Activated CD4-positive, CD25-positive, alpha-beta regulatory T cell treated with anti-CD3 and anti-CD28 coated beads, Interleukin-2, amount 50 U/mL, for 24 hours (primary cell): ENCODE measurements around the gene MYH4.

Experiments used
- ATAC-seq, 2 donors: fragments of 150-1000 bp; cut with Tn5 transposase; one replicate each; pipeline ENCODE4 v1.10.0; 2021; ENCODE audit warnings: mild to moderate bottlenecking in 1 of 2, moderate library complexity in 1 of 2

MYH4 gene

GRCh38 chr17:10469459-10469858 lies at the start of gene MYH4:
MYH4 (minus strand) TSS chr17:10469559; CDS start chr17:10466745, 2,814 bp downstream.
- no peak for ATAC-seq

DNA sequence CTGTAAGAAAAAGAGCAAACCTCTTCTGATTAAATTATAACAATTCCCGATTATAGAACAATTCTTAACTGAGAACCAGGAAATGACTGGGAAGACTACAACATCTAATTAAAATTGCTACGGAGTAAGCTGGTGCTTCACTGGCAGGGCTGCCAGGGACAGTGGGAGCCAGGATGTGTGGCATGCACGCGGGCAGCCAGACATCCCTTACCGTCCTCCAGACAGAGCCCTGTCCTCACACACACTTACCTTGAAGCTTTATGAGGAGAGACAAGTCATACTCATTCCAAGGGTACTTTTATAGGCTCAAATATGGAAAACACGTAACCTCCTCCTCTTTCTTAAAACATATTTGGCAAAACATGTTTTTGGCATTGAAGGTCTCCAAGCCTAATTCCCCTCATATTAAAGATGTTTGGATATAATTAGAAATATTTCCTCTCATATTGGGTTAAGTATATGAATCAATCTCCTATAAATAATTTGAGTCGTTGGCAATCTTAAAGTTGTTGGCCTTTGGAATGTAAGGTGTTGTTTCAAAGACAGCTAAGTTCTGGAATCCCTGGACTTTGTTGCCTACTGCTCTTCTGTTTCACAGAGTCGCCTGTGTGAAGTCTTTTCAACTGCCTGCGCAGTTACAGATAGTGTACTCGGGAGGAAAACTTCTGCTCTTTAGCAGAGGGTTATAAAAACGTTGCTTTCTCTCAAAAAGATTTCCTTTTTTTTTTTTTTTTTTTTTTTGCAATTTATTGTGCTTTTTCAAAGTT lies 49.1 kb upstream of the MYH4 start, which contains the start of gene MYH1:
Gene MYH1 (minus strand): TSS at position 272 of the 767 bp plus-strand sequence. CDS start 1,900 bp downstream, outside the sequence.
- ATAC-seq: no peak

DNA sequence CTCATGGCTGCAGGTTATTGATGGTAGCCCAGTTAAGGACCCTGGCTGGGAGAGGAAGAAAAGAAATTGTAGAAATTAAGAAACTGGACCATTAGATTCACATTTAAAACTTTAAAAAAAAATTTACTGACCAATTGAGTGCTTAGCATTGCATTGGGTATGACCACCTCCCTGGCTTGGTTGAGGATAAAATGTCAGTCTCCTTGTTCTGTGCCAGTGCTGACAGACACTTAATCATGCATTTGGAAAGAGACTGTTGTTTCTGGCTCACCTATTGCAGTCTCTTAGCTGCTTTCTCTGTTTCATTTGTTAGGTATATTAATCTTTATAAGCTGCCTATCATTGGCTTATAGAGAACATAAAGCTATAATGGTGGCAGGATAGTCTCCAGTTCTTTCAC lies 47.3 kb upstream of the MYH4 start:
- no peak for ATAC-seq

DNA sequence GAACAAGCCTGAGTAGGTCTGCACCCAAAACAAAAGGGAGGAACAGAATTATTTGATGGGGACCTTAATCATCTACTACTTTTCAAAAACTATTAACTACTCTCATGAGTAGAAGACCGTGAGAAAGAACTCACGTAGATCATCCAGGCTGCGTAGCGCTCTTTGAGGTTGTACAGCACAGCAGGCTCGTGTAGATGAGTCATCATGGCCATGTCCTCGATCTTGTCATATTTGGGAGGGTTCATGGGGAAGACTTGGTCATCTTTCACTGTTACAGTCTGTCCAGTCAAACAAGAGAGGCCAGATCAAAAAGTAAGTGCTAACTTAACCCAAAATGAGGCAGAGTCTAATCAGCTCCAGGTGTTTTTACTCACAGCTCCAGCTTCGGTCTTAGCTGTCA lies 46.7 kb upstream of the MYH4 start:
- no peak for ATAC-seq

GRCh38 chr17:10513299-10514067 lies 44.1 kb upstream of the MYH4 start:
- no peak for ATAC-seq

- no peak for ATAC-seq
Measured at GRCh38 chr17:10512856-10513255, 43.5 kb upstream of the MYH4 start.

DNA sequence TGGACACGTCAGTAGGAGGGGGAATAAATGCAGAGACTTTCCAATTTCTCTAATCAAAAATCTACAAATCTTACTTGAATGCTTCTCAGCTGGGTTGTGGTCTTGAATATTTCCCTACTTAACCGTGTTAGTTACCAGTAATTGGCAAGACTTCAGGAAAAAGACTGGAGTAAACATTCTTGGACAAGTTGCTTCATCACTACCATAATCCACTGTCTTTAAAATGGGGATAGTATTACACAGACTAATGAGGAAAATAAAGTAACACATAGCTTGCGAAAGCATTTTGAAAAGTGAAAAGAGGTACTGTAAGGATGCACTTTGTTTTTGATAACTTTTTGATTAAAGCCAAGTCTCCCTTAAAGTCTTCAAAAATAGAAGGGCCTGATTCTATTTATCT lies 30.6 kb upstream of the MYH4 start:
- no peak for ATAC-seq

GRCh38 chr17:10492004-10492403 lies 22.6 kb upstream of the MYH4 start:
- ATAC-seq: no peak

DNA sequence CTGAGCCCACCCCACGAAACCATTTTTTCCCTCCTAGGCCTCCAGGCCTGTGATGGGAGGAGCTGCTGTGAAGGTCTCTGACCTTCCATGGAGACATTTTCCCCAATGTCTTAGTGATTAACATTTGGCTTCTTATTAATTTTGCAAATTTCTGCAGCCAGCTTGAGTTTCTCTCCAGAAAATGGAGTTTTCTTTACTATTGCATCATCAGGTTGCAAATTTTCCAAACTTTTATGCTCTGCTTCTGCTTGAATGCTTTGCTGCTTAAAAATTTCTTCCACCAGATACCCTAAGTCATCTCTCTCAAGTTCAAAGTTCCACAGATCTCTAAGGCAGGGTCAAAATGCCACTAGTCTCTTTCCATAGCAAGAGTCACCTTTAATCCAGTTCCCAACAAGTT lies 12.9 kb upstream of the MYH4 start:
- ATAC-seq: no peak

GRCh38 chr17:10477701-10478100 lies 8.3 kb upstream of the MYH4 start:
- no peak for ATAC-seq

- ATAC-seq: no peak
Measured at GRCh38 chr17:10474536-10474935, 5.2 kb upstream of the MYH4 start.

GRCh38 chr17:10471858-10472257 lies 2.5 kb upstream of the MYH4 start:
- ATAC-seq: no peak

- ATAC-seq: no peak
Measured at GRCh38 chr17:10463402-10463801, 6.0 kb downstream of the MYH4 start.

DNA sequence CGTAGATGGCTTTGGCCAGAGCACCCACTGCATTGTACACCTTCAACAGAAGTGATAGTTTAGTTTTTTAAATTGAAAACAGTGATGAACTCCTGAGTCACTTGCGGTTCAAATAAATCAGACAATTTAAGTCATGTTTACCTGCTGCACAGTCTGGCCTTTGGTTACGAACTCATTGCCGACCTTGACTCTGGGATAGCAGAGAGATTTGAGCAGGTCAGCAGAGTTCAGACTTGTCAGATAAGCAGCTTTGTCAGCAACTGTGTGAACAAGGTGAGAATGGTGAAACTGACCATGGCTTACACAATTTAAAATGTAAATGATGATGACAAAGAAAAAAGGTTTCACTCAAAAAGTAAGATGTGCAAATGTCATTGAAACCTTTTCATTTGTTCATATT lies 9.3 kb downstream of the MYH4 start:
- no peak for ATAC-seq

- no peak for ATAC-seq
Measured at GRCh38 chr17:10458701-10459100, 10.7 kb downstream of the MYH4 start.

GRCh38 chr17:10457952-10458351 lies 11.4 kb downstream of the MYH4 start:
- no peak for ATAC-seq

- no peak for ATAC-seq
Measured at GRCh38 chr17:10447026-10447931, 22.1 kb downstream of the MYH4 start.

DNA sequence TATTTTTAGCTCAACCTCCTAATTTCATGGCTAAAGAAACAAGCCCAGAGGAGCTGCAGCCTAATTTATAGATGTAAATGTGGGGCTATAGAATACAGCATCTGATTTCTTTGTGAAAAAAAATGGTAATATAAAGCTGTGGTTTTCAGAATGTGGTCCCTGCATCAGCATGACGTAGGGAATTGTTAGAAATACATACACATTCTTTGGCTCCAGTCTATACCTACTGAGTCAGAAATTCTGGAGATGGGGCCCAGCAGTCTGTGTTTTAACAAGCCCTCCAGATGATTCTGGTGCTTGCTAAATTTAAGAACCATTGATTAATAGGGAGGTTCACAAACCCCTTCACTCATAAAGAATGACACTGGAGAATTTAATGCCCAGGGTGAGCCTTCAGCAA lies 29.5 kb downstream of the MYH4 start:
- no peak for ATAC-seq

- no peak for ATAC-seq
Measured at GRCh38 chr17:10435096-10435495, 34.3 kb downstream of the MYH4 start.

- ATAC-seq: no peak
Measured at GRCh38 chr17:10429421-10430045, 39.8 kb downstream of the MYH4 start.

- no peak for ATAC-seq
Measured at GRCh38 chr17:10428781-10429180, 40.6 kb downstream of the MYH4 start.

DNA sequence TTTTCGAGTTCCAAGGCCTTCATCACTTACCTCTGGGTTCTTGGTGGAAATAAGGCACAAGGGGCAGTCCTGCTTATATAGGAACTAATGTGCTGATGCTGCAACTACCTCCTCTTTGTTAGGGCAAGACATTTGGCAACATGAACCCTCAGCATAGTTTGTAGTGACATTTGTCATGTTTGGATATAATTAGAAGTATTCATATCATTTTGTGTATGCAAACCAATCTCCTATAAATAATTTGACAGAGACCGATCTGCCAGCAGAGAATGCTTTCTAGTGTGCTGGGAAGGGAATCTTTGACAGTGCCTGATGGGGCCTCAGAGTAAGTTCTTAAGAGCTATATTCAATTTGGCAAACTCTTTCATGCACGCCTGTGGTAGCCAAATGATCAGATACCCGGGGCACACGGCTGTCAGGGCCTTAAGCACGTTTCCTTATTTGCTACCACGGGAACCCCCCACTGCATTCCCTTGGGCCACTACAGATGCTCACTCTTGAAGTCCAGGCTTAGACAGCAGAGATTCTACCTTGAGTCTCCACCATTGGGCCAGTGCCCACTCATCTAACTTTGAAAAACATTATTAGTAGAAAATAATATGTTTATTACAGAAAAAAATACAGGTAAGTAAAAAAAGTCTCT lies 47.3 kb downstream of the MYH4 start, which contains the start of gene MYH8:
Gene MYH8 (minus strand): TSS at position 51 of the 643 bp plus-strand sequence. CDS start 1,723 bp downstream, outside the sequence.
- ATAC-seq: no peak
